ENCODE results near the gene CLTB.
"Not testable (repeated sequence)": the region's sequence is repeated elsewhere in the genome, so short reads cannot be mapped to it uniquely, and the experiment has no call there.

Gene CLTB

GRCh38 chr5:176413255-176413565 lies 3.1 kb downstream of the CLTB start:
- no peak for TF ChIP-seq CTCF (IDR thresholded peaks at IDR 0.05)
- Histone ChIP-seq H3K27ac (no peak overlapping the region), H3K36me3 (peaks cover 19% of the 10 kb centered on the region), H3K4me3 (ENCODE audit: low read depth in 1 of 2, low read length in 1 of 2) (no peak overlapping the region), H3K27me3 (no peaks in the 10 kb centered on the region), H3K4me1 (ENCODE audit: control insufficient read depth in 1 of 2, insufficient read depth in 1 of 2, low read depth in 1 of 2, low read length in 1 of 2) (peaks cover 12% of the 10 kb centered on the region in 2 experiments), H3K9me3 (no peaks in the 10 kb centered on the region)

GRCh38 chr5:176412517-176413254 lies 3.7 kb downstream of the CLTB start:
- no peak overlapping the region for H3K4me3 ChIP-seq (ENCODE audit: low read depth in 1 of 2, low read length in 1 of 2)
- no peak for TF ChIP-seq CTCF (IDR thresholded peaks at IDR 0.05)
- peaks cover 12% of the 10 kb centered on the region in 2 experiments for H3K4me1 ChIP-seq (ENCODE audit: control insufficient read depth in 1 of 2, insufficient read depth in 1 of 2, low read depth in 1 of 2, low read length in 1 of 2)
- peaks cover 24% of the 10 kb centered on the region for H3K36me3 ChIP-seq
- no peaks in the 10 kb centered on the region for H3K9me3 ChIP-seq
- H3K27ac ChIP-seq: no peak overlapping the region
- H3K27me3 ChIP-seq: no peaks in the 10 kb centered on the region

- Histone ChIP-seq H3K4me3 (ENCODE audit: low read depth in 1 of 2, low read length in 1 of 2) (no peak overlapping the region), H3K27me3 (no peaks in the 10 kb centered on the region), H3K36me3 (peaks cover 44% of the 10 kb centered on the region), H3K4me1 (ENCODE audit: control insufficient read depth in 1 of 2, insufficient read depth in 1 of 2, low read depth in 1 of 2, low read length in 1 of 2) (peaks cover 2 to 3% of the 10 kb centered on the region in 2 experiments), H3K9me3 (no peaks in the 10 kb centered on the region), H3K27ac (no peak overlapping the region)
- no peak for TF ChIP-seq CTCF (IDR thresholded peaks at IDR 0.05)
These were observed 5.7 kb downstream of the CLTB start for GRCh38 chr5:176410486-176411180.

- Histone ChIP-seq H3K4me3 (ENCODE audit: low read depth in 1 of 2, low read length in 1 of 2) (no peak overlapping the region), H3K27me3 (no peaks in the 10 kb centered on the region), H3K27ac (no peak overlapping the region), H3K4me1 (ENCODE audit: control insufficient read depth in 1 of 2, insufficient read depth in 1 of 2, low read depth in 1 of 2, low read length in 1 of 2) (no peaks in the 10 kb centered on the region), H3K36me3 (peaks cover 46% of the 10 kb centered on the region), H3K9me3 (no peaks in the 10 kb centered on the region)
- no peak for TF ChIP-seq CTCF (IDR thresholded peaks at IDR 0.05)
These were observed 6.6 kb downstream of the CLTB start for GRCh38 chr5:176409765-176410164.

GRCh38 chr5:176408590-176408989 lies 7.7 kb downstream of the CLTB start:
- H3K4me3 ChIP-seq (ENCODE audit: low read depth in 1 of 2, low read length in 1 of 2): no peak overlapping the region
- no peaks in the 10 kb centered on the region for H3K4me1 ChIP-seq (ENCODE audit: control insufficient read depth in 1 of 2, insufficient read depth in 1 of 2, low read depth in 1 of 2, low read length in 1 of 2)
- H3K36me3 ChIP-seq: peaks cover 53% of the 10 kb centered on the region
- no peak for TF ChIP-seq CTCF (IDR thresholded peaks at IDR 0.05)
- no peaks in the 10 kb centered on the region for H3K9me3 ChIP-seq
- no peak overlapping the region for H3K27ac ChIP-seq
- no peaks in the 10 kb centered on the region for H3K27me3 ChIP-seq

GRCh38 chr5:176408252-176408573 lies 8.1 kb downstream of the CLTB start:
- not testable (repeated sequence) for H3K9me3 ChIP-seq; H3K27ac ChIP-seq; H3K4me3 ChIP-seq (ENCODE audit: low read depth in 1 of 2, low read length in 1 of 2); H3K4me1 ChIP-seq (ENCODE audit: control insufficient read depth in 1 of 2, insufficient read depth in 1 of 2, low read depth in 1 of 2, low read length in 1 of 2); H3K27me3 ChIP-seq
- H3K36me3 ChIP-seq: peaks cover 54% of the 10 kb centered on the region

Measured in neutrophil (primary cell).